ENCODE results near the gene FAM171A2. TPM values are rescaled to one million over a fixed set of nuclear protein-coding genes. Genes with fewer than 3 reads are reported as not detected.

The FAM171A2 gene
- total and polyA plus RNA-seq, 10 of the 15 experiments (the other 5 are each of a cell fraction or from before 2014, with no cell fraction given) = 0.08 to 1.7 (median 0.27) TPM; not detected in 2

- TF ChIP-seq BCLAF1 (IDR thresholded peaks at IDR 0.05) (no peak), CBX5 (IDR thresholded peaks at IDR 0.05; ENCODE audit: low read depth) (no peak)
Measured at GRCh38 chr17:44384281-44384822, 20.7 kb upstream of the FAM171A2 start (continued).

DNA sequence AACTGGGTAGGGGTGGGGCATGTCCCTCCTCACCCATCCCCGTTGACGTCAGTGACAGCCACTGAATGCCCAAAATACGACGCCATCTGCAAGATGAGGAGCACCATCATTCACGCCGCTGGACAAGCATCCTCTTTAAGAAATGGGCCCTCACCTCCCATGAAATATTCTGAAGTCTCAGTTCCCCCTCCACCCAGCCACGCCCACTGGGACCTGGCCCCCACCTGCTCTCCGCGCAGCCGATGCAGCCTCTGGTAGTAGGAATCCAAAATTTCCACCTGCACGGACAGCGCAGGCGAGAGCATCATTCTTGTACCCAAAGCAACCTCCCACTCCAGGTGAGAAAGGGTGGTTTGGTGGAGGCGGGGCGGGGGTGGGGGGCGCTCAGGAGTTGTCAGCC is 20.2 kb upstream of the FAM171A2 start:
- H3K79me2 ChIP-seq (ENCODE audit: control insufficient read depth, insufficient read depth, low read length) = no peaks in the 10 kb centered on the region
- H3K9me3 ChIP-seq (replicated peaks; ENCODE audit: control insufficient read depth, insufficient read depth, low read length) = no peaks in the 10 kb centered on the region
- POLR2A ChIA-PET = no interaction called here
- SMC1A ChIA-PET (ENCODE audit: uncharacterized antibody, unreplicated experiment) = no interaction called here
- H2AFZ ChIP-seq (ENCODE audit: control insufficient read depth, low read depth, low read length) = no peak overlapping the region
- no peaks in the 10 kb centered on the region for H3K4me1 ChIP-seq (ENCODE audit: control insufficient read depth, insufficient read depth, low read length)
- BruUV-seq (replicated peaks) = no TSS peak
- H3K4me2 ChIP-seq (ENCODE audit: control insufficient read depth, insufficient read depth) = no peak overlapping the region
- CTCF ChIA-PET = no interaction called here
- no peak for ATAC-seq
- no peak overlapping the region for H3K27ac ChIP-seq (ENCODE audit: control insufficient read depth, insufficient read depth)
- intact Hi-C loops (cut with micrococcal nuclease; ENCODE audit: unreplicated experiment) = no loop called here
- WGBS (ENCODE audit: insufficient coverage, insufficient replicate concordance, low lambda C conversion rate, missing lambda C conversion rate) = 62% methylated on average over 15 of the region's 16 CpGs
- no peak overlapping the region for H3K4me3 ChIP-seq
- RAD21 ChIA-PET (ENCODE audit: unreplicated experiment) = no interaction called here
- no peaks in the 10 kb centered on the region for H4K20me1 ChIP-seq (ENCODE audit: control insufficient read depth, insufficient read depth)
- no peaks in the 10 kb centered on the region; a peak in 2 of 4 replicates for H3K27me3 ChIP-seq (replicated peaks in 1 of 2; ENCODE audit: control insufficient read depth in 2 of 2, insufficient read depth in 2 of 2, low read length in 1 of 2)
- no peaks in the 10 kb centered on the region for H3K36me3 ChIP-seq (ENCODE audit: control insufficient read depth in 2 of 2, insufficient read depth in 2 of 2, low read length in 1 of 2)
- no peak overlapping the region for H3K9ac ChIP-seq (ENCODE audit: control insufficient read depth, insufficient read depth, low read length)
- in situ Hi-C loops (cut with MboI) = no loop called here
- no peak for FAIRE-seq
- no peak for DNase-seq (ENCODE audit: low read depth, low spot score)
- no peak for TF ChIP-seq E4F1 (IDR thresholded peaks at IDR 0.05; ENCODE audit: borderline replicate concordance, partially characterized antibody)
- TF ChIP-seq NFXL1 (IDR thresholded peaks at IDR 0.05; ENCODE audit: borderline replicate concordance) = no peak
- TF ChIP-seq ZNF622 (IDR thresholded peaks at IDR 0.05) = no peak
- TF ChIP-seq, protein P1, sequence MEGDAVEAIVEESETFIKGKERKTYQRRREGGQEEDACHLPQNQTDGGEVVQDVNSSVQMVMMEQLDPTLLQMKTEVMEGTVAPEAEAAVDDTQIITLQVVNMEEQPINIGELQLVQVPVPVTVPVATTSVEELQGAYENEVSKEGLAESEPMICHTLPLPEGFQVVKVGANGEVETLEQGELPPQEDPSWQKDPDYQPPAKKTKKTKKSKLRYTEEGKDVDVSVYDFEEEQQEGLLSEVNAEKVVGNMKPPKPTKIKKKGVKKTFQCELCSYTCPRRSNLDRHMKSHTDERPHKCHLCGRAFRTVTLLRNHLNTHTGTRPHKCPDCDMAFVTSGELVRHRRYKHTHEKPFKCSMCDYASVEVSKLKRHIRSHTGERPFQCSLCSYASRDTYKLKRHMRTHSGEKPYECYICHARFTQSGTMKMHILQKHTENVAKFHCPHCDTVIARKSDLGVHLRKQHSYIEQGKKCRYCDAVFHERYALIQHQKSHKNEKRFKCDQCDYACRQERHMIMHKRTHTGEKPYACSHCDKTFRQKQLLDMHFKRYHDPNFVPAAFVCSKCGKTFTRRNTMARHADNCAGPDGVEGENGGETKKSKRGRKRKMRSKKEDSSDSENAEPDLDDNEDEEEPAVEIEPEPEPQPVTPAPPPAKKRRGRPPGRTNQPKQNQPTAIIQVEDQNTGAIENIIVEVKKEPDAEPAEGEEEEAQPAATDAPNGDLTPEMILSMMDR (IDR thresholded peaks at IDR 0.05 in 2 of 3, conservative IDR thresholded peaks at IDR 0.05 in 1 of 3; ENCODE audit: control insufficient read depth in 2 of 3, extremely low read depth in 1 of 3, insufficient read depth in 1 of 3, low read depth in 3 of 3, low read length in 3 of 3) = no peak
- TF ChIP-seq, protein P2, sequence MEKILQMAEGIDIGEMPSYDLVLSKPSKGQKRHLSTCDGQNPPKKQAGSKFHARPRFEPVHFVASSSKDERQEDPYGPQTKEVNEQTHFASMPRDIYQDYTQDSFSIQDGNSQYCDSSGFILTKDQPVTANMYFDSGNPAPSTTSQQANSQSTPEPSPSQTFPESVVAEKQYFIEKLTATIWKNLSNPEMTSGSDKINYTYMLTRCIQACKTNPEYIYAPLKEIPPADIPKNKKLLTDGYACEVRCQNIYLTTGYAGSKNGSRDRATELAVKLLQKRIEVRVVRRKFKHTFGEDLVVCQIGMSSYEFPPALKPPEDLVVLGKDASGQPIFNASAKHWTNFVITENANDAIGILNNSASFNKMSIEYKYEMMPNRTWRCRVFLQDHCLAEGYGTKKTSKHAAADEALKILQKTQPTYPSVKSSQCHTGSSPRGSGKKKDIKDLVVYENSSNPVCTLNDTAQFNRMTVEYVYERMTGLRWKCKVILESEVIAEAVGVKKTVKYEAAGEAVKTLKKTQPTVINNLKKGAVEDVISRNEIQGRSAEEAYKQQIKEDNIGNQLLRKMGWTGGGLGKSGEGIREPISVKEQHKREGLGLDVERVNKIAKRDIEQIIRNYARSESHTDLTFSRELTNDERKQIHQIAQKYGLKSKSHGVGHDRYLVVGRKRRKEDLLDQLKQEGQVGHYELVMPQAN (conservative IDR thresholded peaks at IDR 0.05) = no peak
- no peak for TF ChIP-seq JUNB (IDR thresholded peaks at IDR 0.05)
